ENCODE data around the gene PDE5A.

Gene PDE5A

DNA sequence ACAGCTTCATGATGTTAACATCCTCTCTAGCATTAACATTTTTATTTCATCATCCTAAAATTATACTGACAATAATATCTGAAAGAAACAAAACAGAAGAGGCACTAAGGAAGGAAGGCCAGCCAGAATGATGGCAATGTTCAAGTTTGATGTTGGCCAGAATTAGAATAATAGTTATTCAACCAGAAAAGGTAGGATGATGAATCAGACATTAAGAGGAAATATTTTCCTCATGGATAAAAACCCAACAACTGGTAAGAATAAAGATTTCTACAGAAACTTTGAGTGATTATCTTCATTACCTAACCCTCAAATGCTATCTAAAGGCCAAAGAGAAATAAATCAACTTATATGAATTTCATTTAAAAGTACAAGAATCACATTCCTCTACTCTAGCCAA lies 105.2 kb downstream of the PDE5A start:
- no peaks in the 10 kb centered on the region for H3K9me2 ChIP-seq (replicated peaks; ENCODE audit: control insufficient read depth, low read length)
- no peaks in the 10 kb centered on the region for H3K36me3 ChIP-seq (ENCODE audit: control insufficient read depth, low read length)
- H3K4me1 ChIP-seq (ENCODE audit: control insufficient read depth, low read length): no peaks in the 10 kb centered on the region
- no peaks in the 10 kb centered on the region for H3K79me2 ChIP-seq (ENCODE audit: control insufficient read depth, low read length)
- H3F3A ChIP-seq (ENCODE audit: control insufficient read depth, insufficient read depth): no peaks in the 10 kb centered on the region
- TF ChIP-seq EZH2phosphoT487 (IDR thresholded peaks at IDR 0.05; ENCODE audit: borderline replicate concordance, low read length): no peak
- no peaks in the 10 kb centered on the region for H3K27me3 ChIP-seq (ENCODE audit: control insufficient read depth, low read length)
- H3K9me3 ChIP-seq (ENCODE audit: control insufficient read depth, insufficient read depth, low read length): no peaks in the 10 kb centered on the region
- H3K4me2 ChIP-seq (ENCODE audit: low read length): no peak overlapping the region
- H3K4me3 ChIP-seq (ENCODE audit: low read length): no peak overlapping the region
- no peak overlapping the region for H3K27ac ChIP-seq (ENCODE audit: low read depth, low read length)
- H4K20me1 ChIP-seq (ENCODE audit: control insufficient read depth, insufficient read depth, low read depth, low read length): no peaks in the 10 kb centered on the region

DNA sequence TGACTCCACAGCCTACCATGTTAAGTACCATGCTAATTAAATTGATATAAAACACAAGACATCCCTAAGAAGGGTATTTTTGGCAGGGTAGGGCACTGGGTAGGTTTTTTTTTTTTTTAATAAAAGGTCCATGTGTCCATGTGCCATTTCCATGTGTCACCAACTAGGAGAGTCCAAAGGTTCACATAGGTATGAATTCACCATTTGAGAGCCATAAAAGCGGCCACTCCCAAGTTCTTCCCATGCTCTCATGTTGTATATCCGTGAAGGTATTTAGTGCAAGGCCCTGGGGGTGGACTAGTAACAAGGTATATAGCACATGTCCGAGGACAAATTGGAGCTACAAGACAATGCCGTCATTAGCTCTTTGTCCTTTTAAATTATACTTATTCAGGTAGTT lies 107.3 kb downstream of the PDE5A start:
- no peak overlapping the region for H3K4me3 ChIP-seq (ENCODE audit: low read length)
- no peaks in the 10 kb centered on the region for H3K79me2 ChIP-seq (ENCODE audit: control insufficient read depth, low read length)
- no peak overlapping the region for H3K27ac ChIP-seq (ENCODE audit: low read depth, low read length)
- H3K9me2 ChIP-seq (replicated peaks; ENCODE audit: control insufficient read depth, low read length): no peaks in the 10 kb centered on the region
- no peaks in the 10 kb centered on the region for H3K4me1 ChIP-seq (ENCODE audit: control insufficient read depth, low read length)
- no peak overlapping the region for H3K4me2 ChIP-seq (ENCODE audit: low read length)
- H3K9me3 ChIP-seq (ENCODE audit: control insufficient read depth, insufficient read depth, low read length): no peaks in the 10 kb centered on the region
- no peaks in the 10 kb centered on the region for H3F3A ChIP-seq (ENCODE audit: control insufficient read depth, insufficient read depth)
- H4K20me1 ChIP-seq (ENCODE audit: control insufficient read depth, insufficient read depth, low read depth, low read length): no peaks in the 10 kb centered on the region
- no peaks in the 10 kb centered on the region for H3K27me3 ChIP-seq (ENCODE audit: control insufficient read depth, low read length)
- no peaks in the 10 kb centered on the region for H3K36me3 ChIP-seq (ENCODE audit: control insufficient read depth, low read length)
- TF ChIP-seq EZH2phosphoT487 (IDR thresholded peaks at IDR 0.05; ENCODE audit: borderline replicate concordance, low read length) (no peak), CTCF (IDR thresholded peaks at IDR 0.05; ENCODE audit: low read depth, low read length, poor library complexity, severe bottlenecking) (no peak)

GRCh38 chr4:119518915-119519410 lies 109.6 kb downstream of the PDE5A start:
- Histone ChIP-seq H3K27ac (ENCODE audit: low read depth, low read length) (no peak overlapping the region), H4K20me1 (ENCODE audit: control insufficient read depth, insufficient read depth, low read depth, low read length) (no peaks in the 10 kb centered on the region), H3K4me3 (ENCODE audit: low read length) (no peak overlapping the region), H3K27me3 (ENCODE audit: control insufficient read depth, low read length) (no peaks in the 10 kb centered on the region), H3K36me3 (ENCODE audit: control insufficient read depth, low read length) (no peaks in the 10 kb centered on the region), H3K9me2 (replicated peaks; ENCODE audit: control insufficient read depth, low read length) (no peaks in the 10 kb centered on the region), H3K79me2 (ENCODE audit: control insufficient read depth, low read length) (no peaks in the 10 kb centered on the region), H3F3A (ENCODE audit: control insufficient read depth, insufficient read depth) (no peaks in the 10 kb centered on the region), H3K4me2 (ENCODE audit: low read length) (no peak overlapping the region), H3K9me3 (ENCODE audit: control insufficient read depth, insufficient read depth, low read length) (no peaks in the 10 kb centered on the region), H3K4me1 (ENCODE audit: control insufficient read depth, low read length) (no peaks in the 10 kb centered on the region)
- TF ChIP-seq CTCF (IDR thresholded peaks at IDR 0.05; ENCODE audit: low read depth, low read length, poor library complexity, severe bottlenecking) (no peak), EZH2phosphoT487 (IDR thresholded peaks at IDR 0.05; ENCODE audit: borderline replicate concordance, low read length) (no peak)

GRCh38 chr4:119518230-119518892 lies 110.2 kb downstream of the PDE5A start:
- Histone ChIP-seq H3K4me1 (ENCODE audit: control insufficient read depth, low read length) (no peaks in the 10 kb centered on the region), H3K4me3 (ENCODE audit: low read length) (no peak overlapping the region), H3K36me3 (ENCODE audit: control insufficient read depth, low read length) (no peaks in the 10 kb centered on the region), H3K9me2 (replicated peaks; ENCODE audit: control insufficient read depth, low read length) (no peaks in the 10 kb centered on the region), H3K4me2 (ENCODE audit: low read length) (no peak overlapping the region), H3K9me3 (ENCODE audit: control insufficient read depth, insufficient read depth, low read length) (no peaks in the 10 kb centered on the region), H3F3A (ENCODE audit: control insufficient read depth, insufficient read depth) (no peaks in the 10 kb centered on the region), H3K27ac (ENCODE audit: low read depth, low read length) (no peak overlapping the region), H3K27me3 (ENCODE audit: control insufficient read depth, low read length) (no peaks in the 10 kb centered on the region), H4K20me1 (ENCODE audit: control insufficient read depth, insufficient read depth, low read depth, low read length) (no peaks in the 10 kb centered on the region), H3K79me2 (ENCODE audit: control insufficient read depth, low read length) (no peaks in the 10 kb centered on the region)
- no peak for TF ChIP-seq CTCF (IDR thresholded peaks at IDR 0.05; ENCODE audit: low read depth, low read length, poor library complexity, severe bottlenecking)
- no peak for TF ChIP-seq EZH2phosphoT487 (IDR thresholded peaks at IDR 0.05; ENCODE audit: borderline replicate concordance, low read length)
